MM.1S (cell line): ENCODE data around the gene HEPACAM2.

Experiments used
- DNase-seq: peaks from one replicate; pipeline ENCODE4 v3.0.0-alpha.2; 2015
- H2AFZ ChIP-seq: fragments of 300-600 bp; sonication (generic); 2 replicates; pipeline ENCODE4 v1.6.0; 2016; ENCODE audit warnings: antibody characterized with exemption, low read length
- H3F3A ChIP-seq: fragments of 300-600 bp; sonication (generic); 2 replicates; pipeline ENCODE4 v1.6.1; 2016; ENCODE audit warnings: mild to moderate bottlenecking, antibody characterized with exemption, low read length, moderate library complexity, mixed read lengths; ENCODE audit not compliant: insufficient read depth
- H3K27ac ChIP-seq: fragments of 300-600 bp; sonication (generic); 2 replicates; pipeline ENCODE4 v1.5.1; 2016; ENCODE audit warnings: mild to moderate bottlenecking, low read length
- H3K27me3 ChIP-seq: fragments of 300-600 bp; sonication (generic); replicated peaks from 2 replicates; pipeline ENCODE4 v1.6.0; 2016; ENCODE audit warnings: low read length; ENCODE audit not compliant: insufficient read depth
- H3K36me3 ChIP-seq: fragments of 300-600 bp; sonication (generic); replicated peaks from 2 replicates; pipeline ENCODE4 v1.6.1; 2016; ENCODE audit warnings: mild to moderate bottlenecking, low read length, mixed read lengths; ENCODE audit not compliant: insufficient read depth
- H3K4me1 ChIP-seq: fragments of 300-600 bp; sonication (generic); 2 replicates; pipeline ENCODE4 v1.6.1; 2016; ENCODE audit warnings: low read length, mixed read lengths
- H3K4me2 ChIP-seq: fragments of 300-600 bp; sonication (generic); 2 replicates; pipeline ENCODE4 v1.6.0; 2016; ENCODE audit warnings: low read depth, low read length
- H3K4me3 ChIP-seq: fragments of 300-600 bp; sonication (generic); 2 replicates; pipeline ENCODE4 v1.5.1; 2016; ENCODE audit warnings: low read length, mixed read lengths
- H3K79me2 ChIP-seq: fragments of 300-600 bp; sonication (generic); 2 replicates; pipeline ENCODE4 v1.6.1; 2016; ENCODE audit warnings: mixed run types, low read length, mixed read lengths
- H3K9ac ChIP-seq: fragments of 300-600 bp; sonication (generic); 2 replicates; pipeline ENCODE4 v1.6.1; 2016; ENCODE audit warnings: low read length, mixed read lengths
- H3K9me2 ChIP-seq: fragments of 300-600 bp; sonication (generic); replicated peaks from 2 replicates; pipeline ENCODE4 v1.6.1; 2016; ENCODE audit warnings: mild to moderate bottlenecking, low read length, mixed read lengths; ENCODE audit not compliant: insufficient read depth
- H3K9me3 ChIP-seq: fragments of 300-600 bp; sonication (generic); replicated peaks from 2 replicates; pipeline ENCODE4 v1.6.1; 2016; ENCODE audit warnings: mild to moderate bottlenecking, low read length, mixed read lengths; ENCODE audit not compliant: insufficient read depth
- H4K20me1 ChIP-seq: fragments of 300-600 bp; sonication (generic); 2 replicates; pipeline ENCODE4 v1.6.1; 2016; ENCODE audit warnings: mild to moderate bottlenecking, low read length, moderate library complexity, mixed read lengths; ENCODE audit not compliant: insufficient read depth
- CTCF ChIP-seq: fragments of 300-600 bp; sonication (generic); IDR thresholded peaks from 2 replicates; pipeline ENCODE4 v1.5.1; 2016; ENCODE audit warnings: antibody characterized with exemption, low read length, mixed read lengths
- EZH2 ChIP-seq: fragments of 300-600 bp; sonication (generic); optimal IDR thresholded peaks from 2 replicates; pipeline ENCODE3; 2017; ENCODE audit warnings: low read depth, mild to moderate bottlenecking, antibody characterized with exemption, low read length, mixed read lengths
- EZH2phosphoT487 ChIP-seq: fragments of 300-600 bp; sonication (generic); IDR thresholded peaks from 2 replicates; pipeline ENCODE4 v1.6.1; 2018; ENCODE audit warnings: antibody characterized with exemption, low read length

HEPACAM2 gene

GRCh38 chr7:93188870-93189634 is 37.2 kb downstream of the HEPACAM2 start:
- H3K4me1 ChIP-seq, result no peaks in the 10 kb centered on the region
- H3K36me3 ChIP-seq, result no peaks in the 10 kb centered on the region
- H3K27ac ChIP-seq, result no peak overlapping the region
- no peak for DNase-seq
- no peak for TF ChIP-seq CTCF
- TF ChIP-seq EZH2, result no peak
- TF ChIP-seq EZH2phosphoT487, result no peak
- H2AFZ ChIP-seq, result no peak overlapping the region
- H3K9ac ChIP-seq, result no peak overlapping the region
- H3F3A ChIP-seq, result no peaks in the 10 kb centered on the region
- no peaks in the 10 kb centered on the region for H3K9me3 ChIP-seq
- no peaks in the 10 kb centered on the region for H4K20me1 ChIP-seq
- H3K4me2 ChIP-seq, result no peak overlapping the region
- no peaks in the 10 kb centered on the region for H3K27me3 ChIP-seq
- no peaks in the 10 kb centered on the region for H3K9me2 ChIP-seq
- no peaks in the 10 kb centered on the region for H3K79me2 ChIP-seq
- H3K4me3 ChIP-seq, result no peak overlapping the region

- Histone ChIP-seq H4K20me1 (no peaks in the 10 kb centered on the region), H3K9me3 (no peaks in the 10 kb centered on the region), H3K4me2 (no peak overlapping the region), H3K4me1 (no peaks in the 10 kb centered on the region), H3K9me2 (no peaks in the 10 kb centered on the region), H2AFZ (no peak overlapping the region), H3K27me3 (no peaks in the 10 kb centered on the region), H3F3A (no peaks in the 10 kb centered on the region), H3K4me3 (no peak overlapping the region), H3K79me2 (no peaks in the 10 kb centered on the region), H3K27ac (no peak overlapping the region), H3K9ac (no peak overlapping the region), H3K36me3 (no peaks in the 10 kb centered on the region)
- no peak for DNase-seq
- no peak for TF ChIP-seq EZH2phosphoT487
- TF ChIP-seq EZH2, result no peak
- no peak for TF ChIP-seq CTCF
Observed at GRCh38 chr7:93185303-93186027, 40.8 kb downstream of the HEPACAM2 start.

GRCh38 chr7:93179173-93179572 is 47.1 kb downstream of the HEPACAM2 start:
- no peaks in the 10 kb centered on the region for H3K9me2 ChIP-seq
- H2AFZ ChIP-seq, result no peak overlapping the region
- no peaks in the 10 kb centered on the region for H3K36me3 ChIP-seq
- TF ChIP-seq EZH2phosphoT487 (no peak), EZH2 (no peak), CTCF (no peak)
- H3K4me2 ChIP-seq, result no peak overlapping the region
- no peaks in the 10 kb centered on the region for H3K27me3 ChIP-seq
- H3K9me3 ChIP-seq, result no peaks in the 10 kb centered on the region
- H3K79me2 ChIP-seq, result no peaks in the 10 kb centered on the region
- no peak overlapping the region for H3K4me3 ChIP-seq
- H3K27ac ChIP-seq, result no peak overlapping the region
- no peaks in the 10 kb centered on the region for H4K20me1 ChIP-seq
- no peak for DNase-seq
- no peaks in the 10 kb centered on the region for H3F3A ChIP-seq
- no peak overlapping the region for H3K9ac ChIP-seq
- no peaks in the 10 kb centered on the region for H3K4me1 ChIP-seq
